Loucy (cell line): ENCODE data around the gene FAM107B.

Source experiments
- EZH2phosphoT487 ChIP-seq: fragments of 200-600 bp; IDR thresholded peaks from 2 replicates; pipeline ENCODE4 v1.6.1; 2018; ENCODE audit warnings: antibody characterized with exemption, mild to moderate bottlenecking, moderate library complexity, borderline replicate concordance
- TF ChIP-seq, protein P1 (sequence below): fragments of 200-600 bp; sonication (generic); conservative IDR thresholded peaks from 2 replicates; pipeline ENCODE4 v1.5.1; 2014; ENCODE audit warnings: mild to moderate bottlenecking, antibody characterized with exemption, low read length

DNA sequence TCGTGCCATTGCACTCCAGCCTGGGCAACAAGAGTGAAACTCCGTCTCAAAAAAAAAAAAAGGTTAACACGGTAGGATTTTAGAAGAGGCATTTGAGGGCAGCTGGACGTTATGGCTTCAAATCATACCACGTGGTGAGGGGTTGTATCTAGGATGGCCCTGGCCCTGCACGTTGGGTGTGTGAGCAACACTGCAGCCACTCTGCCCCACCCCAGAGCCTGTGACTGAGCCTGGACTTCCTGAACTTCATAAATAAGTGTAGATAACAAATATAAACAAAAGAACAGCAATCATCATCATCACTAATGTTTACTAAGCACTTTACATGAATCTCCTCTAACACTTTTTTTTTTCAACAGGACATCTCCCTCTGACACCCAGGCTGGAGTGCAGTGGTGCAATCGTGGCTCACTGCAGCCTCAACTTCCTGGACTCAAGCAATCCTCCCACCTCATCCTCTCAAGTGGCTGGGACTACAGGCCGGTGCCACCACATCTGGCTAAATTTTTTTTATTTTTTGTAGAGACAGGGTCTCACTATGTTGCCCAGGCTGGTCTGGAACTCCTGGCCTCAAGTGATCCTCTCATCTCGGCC lies 274.4 kb downstream of the FAM107B start:
- TF ChIP-seq, protein P1, sequence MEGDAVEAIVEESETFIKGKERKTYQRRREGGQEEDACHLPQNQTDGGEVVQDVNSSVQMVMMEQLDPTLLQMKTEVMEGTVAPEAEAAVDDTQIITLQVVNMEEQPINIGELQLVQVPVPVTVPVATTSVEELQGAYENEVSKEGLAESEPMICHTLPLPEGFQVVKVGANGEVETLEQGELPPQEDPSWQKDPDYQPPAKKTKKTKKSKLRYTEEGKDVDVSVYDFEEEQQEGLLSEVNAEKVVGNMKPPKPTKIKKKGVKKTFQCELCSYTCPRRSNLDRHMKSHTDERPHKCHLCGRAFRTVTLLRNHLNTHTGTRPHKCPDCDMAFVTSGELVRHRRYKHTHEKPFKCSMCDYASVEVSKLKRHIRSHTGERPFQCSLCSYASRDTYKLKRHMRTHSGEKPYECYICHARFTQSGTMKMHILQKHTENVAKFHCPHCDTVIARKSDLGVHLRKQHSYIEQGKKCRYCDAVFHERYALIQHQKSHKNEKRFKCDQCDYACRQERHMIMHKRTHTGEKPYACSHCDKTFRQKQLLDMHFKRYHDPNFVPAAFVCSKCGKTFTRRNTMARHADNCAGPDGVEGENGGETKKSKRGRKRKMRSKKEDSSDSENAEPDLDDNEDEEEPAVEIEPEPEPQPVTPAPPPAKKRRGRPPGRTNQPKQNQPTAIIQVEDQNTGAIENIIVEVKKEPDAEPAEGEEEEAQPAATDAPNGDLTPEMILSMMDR = no peak
- no peak for TF ChIP-seq EZH2phosphoT487
